Loucy (cell line): ENCODE data around the gene GPR137.

Source experiments
- CTCF ChIP-seq: fragments of 200-600 bp; sonication (generic); conservative IDR thresholded peaks from 2 replicates; pipeline ENCODE4 v1.5.1; 2014; ENCODE audit warnings: mild to moderate bottlenecking, antibody characterized with exemption, low read length
- EZH2phosphoT487 ChIP-seq: fragments of 200-600 bp; IDR thresholded peaks from 2 replicates; pipeline ENCODE4 v1.6.1; 2018; ENCODE audit warnings: antibody characterized with exemption, mild to moderate bottlenecking, moderate library complexity, borderline replicate concordance

- TF ChIP-seq CTCF (no peak), EZH2phosphoT487 (no peak)
These were observed 34.9 kb downstream of the GPR137 start for GRCh38 chr11:64320556-64320955.
